ENCODE measurements around the gene LRGUK. TPM values are rescaled to one million over a fixed set of nuclear protein-coding genes. Genes with fewer than 3 reads are reported as not detected.
"Not testable (repeated sequence)": the region's sequence is repeated elsewhere in the genome, so short reads cannot be mapped to it uniquely, and the experiment has no call there.

The LRGUK gene
- total RNA-seq, 1 experiment from 2014 or later: 0.19 TPM

- TF ChIP-seq CTCF (IDR thresholded peaks at IDR 0.05; ENCODE audit: unreplicated experiment): no peak
- intact Hi-C loops (cut with micrococcal nuclease): no loop called here
- Mint-ChIP-seq H3K9me3 (ENCODE audit: unreplicated experiment) (no peaks in the 10 kb centered on the region), H3K4me1 (ENCODE audit: insufficient read depth, unreplicated experiment) (peaks cover 7% of the 10 kb centered on the region), H3K27me3 (ENCODE audit: insufficient read depth, unreplicated experiment) (peaks cover 11% of the 10 kb centered on the region), H3K4me3 (ENCODE audit: unreplicated experiment) (no peak overlapping the region), H3K36me3 (ENCODE audit: insufficient read depth, unreplicated experiment) (no peaks in the 10 kb centered on the region), H3K27ac (ENCODE audit: low read depth, unreplicated experiment) (no peak overlapping the region)
- ChIA-PET POLR2A (interaction anchor here (0.7 kb wide), 1 partner anchor 14 kb away, joined by 3 read pairs; no protein-coding TSS in a partner anchor), CTCF (interaction anchor here (0.6 to 0.7 kb wide), 2 partner anchors 31 to 107 kb away, joined by 3 read pairs; no protein-coding TSS in a partner anchor)
- no TSS peak for BruUV-seq (replicated peaks)
- DNase-seq (ENCODE audit: unreplicated experiment): no peak
Observed at GRCh38 chr7:134210976-134211663, 84.0 kb downstream of the LRGUK start.

- no peaks in the 10 kb centered on the region for H3K9me3 Mint-ChIP-seq (ENCODE audit: unreplicated experiment)
- H3K4me1 Mint-ChIP-seq (ENCODE audit: insufficient read depth, unreplicated experiment): peaks cover 7% of the 10 kb centered on the region
- ChIA-PET POLR2A (interaction anchor here (0.7 kb wide), 1 partner anchor 14 kb away, joined by 3 read pairs; no protein-coding TSS in a partner anchor), CTCF (interaction anchor here (0.7 kb wide), 1 partner anchor 31 kb away, joined by 3 read pairs; no protein-coding TSS in a partner anchor)
- DNase-seq (ENCODE audit: unreplicated experiment): no peak
- intact Hi-C loops (cut with micrococcal nuclease): no loop called here
- no peak overlapping the region for H3K4me3 Mint-ChIP-seq (ENCODE audit: unreplicated experiment)
- no TSS peak for BruUV-seq (replicated peaks)
- H3K36me3 Mint-ChIP-seq (ENCODE audit: insufficient read depth, unreplicated experiment): no peaks in the 10 kb centered on the region
- H3K27ac Mint-ChIP-seq (ENCODE audit: low read depth, unreplicated experiment): no peak overlapping the region
- TF ChIP-seq CTCF (IDR thresholded peaks at IDR 0.05; ENCODE audit: unreplicated experiment): no peak
- peaks cover 11% of the 10 kb centered on the region for H3K27me3 Mint-ChIP-seq (ENCODE audit: insufficient read depth, unreplicated experiment)
Observed at GRCh38 chr7:134211817-134212216, 84.7 kb downstream of the LRGUK start.

GRCh38 chr7:134212576-134213546 is 85.7 kb downstream of the LRGUK start:
- CTCF ChIA-PET: interaction anchor here (0.6 to 1.0 kb wide), 2 partner anchors 72 to 127 kb away, joined by 3 read pairs; no protein-coding TSS in a partner anchor
- intact Hi-C loops (cut with micrococcal nuclease): no loop called here
- peaks cover 7% of the 10 kb centered on the region for H3K4me1 Mint-ChIP-seq (ENCODE audit: insufficient read depth, unreplicated experiment)
- POLR2A ChIA-PET: interaction anchor here (0.8 kb wide), 1 partner anchor 12 kb away, joined by 6 read pairs; no protein-coding TSS in a partner anchor
- peaks cover 11% of the 10 kb centered on the region for H3K27me3 Mint-ChIP-seq (ENCODE audit: insufficient read depth, unreplicated experiment)
- no TSS peak for BruUV-seq (replicated peaks)
- H3K36me3 Mint-ChIP-seq (ENCODE audit: insufficient read depth, unreplicated experiment): no peaks in the 10 kb centered on the region
- H3K4me3 Mint-ChIP-seq (ENCODE audit: unreplicated experiment): no peak overlapping the region
- H3K9me3 Mint-ChIP-seq (ENCODE audit: unreplicated experiment): no peaks in the 10 kb centered on the region
- no peak overlapping the region for H3K27ac Mint-ChIP-seq (ENCODE audit: low read depth, unreplicated experiment)
- no peak for TF ChIP-seq CTCF (IDR thresholded peaks at IDR 0.05; ENCODE audit: unreplicated experiment)
- DNase-seq (ENCODE audit: unreplicated experiment): no peak

- no peak for TF ChIP-seq CTCF (IDR thresholded peaks at IDR 0.05; ENCODE audit: unreplicated experiment)
- BruUV-seq (replicated peaks): no TSS peak
- DNase-seq (ENCODE audit: unreplicated experiment): no peak
- Mint-ChIP-seq H3K9me3 (ENCODE audit: unreplicated experiment) (no peaks in the 10 kb centered on the region), H3K27me3 (ENCODE audit: insufficient read depth, unreplicated experiment) (peaks cover 22% of the 10 kb centered on the region), H3K27ac (ENCODE audit: low read depth, unreplicated experiment) (no peak overlapping the region), H3K36me3 (ENCODE audit: insufficient read depth, unreplicated experiment) (no peaks in the 10 kb centered on the region), H3K4me1 (ENCODE audit: insufficient read depth, unreplicated experiment) (no peaks in the 10 kb centered on the region), H3K4me3 (ENCODE audit: unreplicated experiment) (no peak overlapping the region)
- intact Hi-C loops (cut with micrococcal nuclease): no loop called here
- ChIA-PET POLR2A (no interaction called here), CTCF (interaction anchor here (1.6 kb wide), 1 partner anchor 79 kb away, joined by 4 read pairs; no protein-coding TSS in a partner anchor)
Observed at GRCh38 chr7:134220236-134220635, 93.1 kb downstream of the LRGUK start.

GRCh38 chr7:134231296-134231695 is 104.2 kb downstream of the LRGUK start:
- CTCF ChIA-PET; H3K36me3 Mint-ChIP-seq (ENCODE audit: insufficient read depth, unreplicated experiment); H3K27ac Mint-ChIP-seq (ENCODE audit: low read depth, unreplicated experiment); BruUV-seq (replicated peaks); POLR2A ChIA-PET; H3K4me1 Mint-ChIP-seq (ENCODE audit: insufficient read depth, unreplicated experiment); H3K4me3 Mint-ChIP-seq (ENCODE audit: unreplicated experiment); intact Hi-C loops (cut with micrococcal nuclease); DNase-seq (ENCODE audit: unreplicated experiment): not testable (repeated sequence)
- peaks cover 12% of the 10 kb centered on the region for H3K9me3 Mint-ChIP-seq (ENCODE audit: unreplicated experiment)
- peaks cover 31% of the 10 kb centered on the region for H3K27me3 Mint-ChIP-seq (ENCODE audit: insufficient read depth, unreplicated experiment)
